NOMO-1 (cell line): ENCODE results near the gene LGALS9.
"Not testable (repeated sequence)": the region's sequence is repeated elsewhere in the genome, so short reads cannot be mapped to it uniquely, and the experiment has no call there.

Source experiments
- DNase-seq, 2 experiments: peaks; one replicate each; lab custom pipeline; 2025; ENCODE audit not compliant: unreplicated experiment in 2 of 2; lab: John Stamatoyannopoulos, UW

LGALS9 gene

DNA sequence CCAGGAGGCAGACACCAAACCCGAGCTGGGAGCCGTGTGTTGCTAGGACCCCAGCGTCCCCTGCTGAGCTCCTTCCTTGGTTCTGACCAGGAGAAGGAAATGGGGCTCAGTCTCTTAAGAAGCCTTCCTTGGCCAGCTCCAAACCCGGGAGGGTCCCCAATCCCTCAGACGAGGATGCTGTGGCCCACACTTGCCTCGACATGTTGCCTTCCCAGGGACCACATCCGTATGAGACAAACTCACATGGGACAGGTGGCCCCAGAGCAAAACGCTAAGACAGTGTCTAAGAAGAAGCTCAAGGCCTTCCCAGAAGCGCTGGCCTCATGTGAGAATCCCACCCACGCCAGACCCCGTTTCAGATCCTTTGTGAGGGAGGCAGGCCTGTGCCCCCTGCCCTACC is 19.8 kb downstream of the LGALS9 start:
- no peak for DNase-seq

DNA sequence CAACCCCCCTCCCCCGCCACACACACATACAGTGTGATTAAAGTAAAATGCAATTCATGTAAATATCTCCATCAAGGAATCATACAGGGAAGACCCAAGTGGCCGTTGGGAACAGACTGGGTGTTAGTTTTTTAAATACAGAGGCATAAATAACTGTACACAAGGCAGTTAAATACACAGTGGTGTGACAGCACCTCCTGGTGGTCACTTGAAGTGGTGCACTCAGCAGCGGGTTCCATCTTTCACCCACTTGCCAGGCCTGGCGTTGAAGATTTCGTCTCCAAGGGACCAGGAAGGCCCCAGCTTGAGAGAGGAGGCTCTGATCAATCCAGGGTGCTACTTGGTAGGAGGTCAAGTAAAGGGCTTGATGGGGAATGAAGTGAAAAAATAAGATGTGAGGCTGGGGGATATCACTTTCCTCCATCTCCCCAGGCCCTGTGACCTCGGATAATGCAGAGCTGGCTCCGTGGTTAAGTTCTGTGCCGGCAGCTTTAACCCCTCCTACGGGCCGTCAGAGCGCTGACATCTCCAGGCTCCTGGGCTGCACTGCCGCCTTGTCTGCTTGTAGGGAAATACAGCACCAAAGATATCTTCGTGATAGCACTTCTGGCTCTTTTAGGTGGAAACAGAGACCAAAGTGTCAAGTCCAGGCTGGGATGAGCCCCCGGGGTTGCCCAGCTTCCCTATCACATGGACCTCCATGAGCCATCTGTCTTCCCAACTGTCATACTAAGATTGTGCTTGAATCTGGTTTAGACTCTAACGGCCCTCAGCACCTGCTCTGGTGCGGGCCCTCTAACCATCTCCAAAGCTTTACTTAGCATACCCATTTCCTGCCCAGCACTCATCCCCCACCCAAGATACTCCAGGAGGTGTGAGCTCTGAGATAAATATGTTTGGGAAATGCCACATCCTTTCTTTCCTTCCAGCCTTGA is 20.7 kb downstream of the LGALS9 start:
- peak in 1 of 2 experiments; percentile 1 for DNase-seq

GRCh38 chr17:27653449-27653971 is 22.5 kb downstream of the LGALS9 start:
- DNase-seq: not testable (repeated sequence)

DNA sequence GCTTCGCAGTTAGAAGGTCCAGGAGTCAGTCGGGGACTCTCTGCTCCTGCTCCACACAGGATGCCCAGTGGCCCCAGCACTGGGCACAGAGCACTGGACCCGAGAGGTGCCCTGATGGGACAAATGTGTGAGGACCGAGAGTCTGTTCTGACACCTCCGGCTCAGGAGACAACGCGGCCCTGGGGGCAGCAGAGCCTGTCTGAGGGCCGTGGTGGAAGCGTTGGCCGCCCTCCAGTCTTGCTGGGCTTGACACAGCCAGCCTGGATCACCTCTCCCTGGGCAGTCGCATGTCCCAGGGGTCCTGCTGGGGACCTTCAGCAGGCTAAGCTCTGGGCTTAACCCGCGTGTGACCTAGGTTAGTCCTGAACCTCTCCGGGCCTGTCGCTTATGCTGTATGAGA is 23.1 kb downstream of the LGALS9 start:
- no peak for DNase-seq

- DNase-seq: peak; percentile 65 to 78
Observed at GRCh38 chr17:27654654-27655524, 23.9 kb downstream of the LGALS9 start.

- not testable (repeated sequence) for DNase-seq
Observed at GRCh38 chr17:27655525-27656111, 24.6 kb downstream of the LGALS9 start.

GRCh38 chr17:27656620-27657019 is 25.6 kb downstream of the LGALS9 start:
- DNase-seq: not testable (repeated sequence)

DNA sequence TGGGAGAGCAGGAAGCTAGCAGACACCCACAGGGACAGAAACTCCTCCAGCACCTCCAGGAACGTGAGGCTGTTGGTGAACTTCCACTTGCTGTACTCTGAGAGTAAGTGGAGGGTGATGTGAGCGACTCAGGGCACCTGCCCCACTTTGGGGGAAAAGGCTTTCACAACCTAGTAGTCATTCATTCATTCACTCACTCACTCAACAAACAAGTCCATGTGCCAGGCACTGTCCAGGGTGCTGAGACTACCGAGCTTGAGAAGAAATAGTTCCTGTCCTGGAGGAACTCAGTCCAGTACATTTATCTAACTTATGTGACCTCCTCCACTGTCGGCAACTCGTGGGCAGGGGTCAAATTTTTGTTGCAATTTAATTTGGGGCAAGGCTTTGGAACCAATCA is 26.6 kb downstream of the LGALS9 start:
- DNase-seq: peak in 1 of 2 experiments; percentile 3

DNA sequence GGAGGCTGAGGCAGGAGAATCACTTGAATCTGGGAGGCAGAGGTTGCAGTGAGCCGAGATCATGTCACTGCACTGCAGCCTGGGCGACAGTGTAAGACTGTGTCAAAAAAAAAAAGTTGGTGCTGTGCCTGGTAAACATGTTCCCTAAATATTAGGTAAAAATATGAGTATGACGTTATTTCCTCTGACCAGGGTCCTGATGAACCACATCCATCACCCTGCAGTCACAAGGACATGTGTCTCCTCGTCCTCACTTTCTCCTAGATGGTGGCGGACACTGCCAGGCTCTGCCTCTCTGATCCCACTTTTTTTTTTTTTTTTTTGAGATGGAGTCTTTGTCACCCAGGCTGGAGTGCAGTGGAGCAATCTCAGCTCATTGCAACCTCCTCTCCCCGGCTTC is 28.7 kb downstream of the LGALS9 start:
- DNase-seq: no peak

- no peak for DNase-seq
Observed at GRCh38 chr17:27660436-27660835, 29.4 kb downstream of the LGALS9 start.

- DNase-seq: no peak
Observed at GRCh38 chr17:27663936-27664605, 33.1 kb downstream of the LGALS9 start.

DNA sequence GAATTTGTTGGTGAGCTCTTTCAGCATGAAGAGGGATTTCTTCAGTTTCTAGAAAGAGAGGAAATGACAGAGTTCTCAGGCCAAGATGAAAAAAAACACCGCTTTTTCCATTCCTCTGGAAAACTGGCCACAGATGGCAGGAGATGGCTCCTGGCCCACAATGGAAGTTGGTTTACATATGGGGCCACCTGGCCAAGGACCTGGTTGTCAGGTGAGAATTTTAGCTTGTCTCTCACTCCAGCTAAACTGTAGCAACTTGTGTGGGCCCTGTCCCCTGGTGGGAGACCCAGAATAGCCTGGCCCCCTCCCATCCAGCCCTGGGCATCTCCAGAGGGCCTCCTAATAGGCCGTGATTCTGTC is 33.6 kb downstream of the LGALS9 start:
- no peak for DNase-seq

DNA sequence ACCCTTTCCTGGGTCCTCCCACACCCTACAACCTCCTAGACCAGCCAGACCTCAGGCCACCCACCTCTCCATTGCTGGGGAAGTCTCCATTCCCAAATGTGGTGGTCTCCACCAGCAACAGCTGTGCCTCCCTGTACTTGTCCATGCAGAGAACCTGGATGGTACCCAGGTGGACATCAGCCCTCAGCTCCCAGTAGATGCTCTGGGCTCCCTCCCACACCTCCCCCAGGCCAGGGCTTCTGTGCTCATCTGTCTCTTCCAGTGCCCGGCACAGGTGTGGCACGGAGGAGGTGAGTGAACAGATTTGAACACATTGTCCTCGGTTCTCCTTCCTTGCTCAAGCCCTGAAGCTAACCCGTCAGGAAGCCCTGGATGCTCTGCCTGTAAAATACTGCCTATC is 34.6 kb downstream of the LGALS9 start:
- no peak for DNase-seq

DNA sequence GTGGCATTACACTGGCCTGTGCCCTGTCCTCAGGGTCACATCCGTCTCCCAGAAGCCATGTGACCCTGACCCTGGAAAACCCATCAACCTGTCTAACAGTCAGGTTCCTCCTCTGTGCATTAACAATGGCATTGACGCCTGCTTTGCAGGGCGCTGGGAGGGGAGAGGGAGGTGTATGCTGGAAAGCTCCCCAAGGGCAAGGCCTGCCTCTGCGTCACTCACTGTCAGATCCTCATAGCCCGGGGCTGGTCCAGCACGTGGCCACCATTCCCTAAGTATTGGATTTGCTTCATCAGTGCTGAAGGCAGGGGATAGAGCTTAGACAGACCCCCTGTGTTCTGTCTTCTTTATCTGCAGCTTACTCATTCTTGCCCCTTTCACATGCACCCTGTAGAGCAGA is 35.3 kb downstream of the LGALS9 start:
- not testable (repeated sequence) for DNase-seq

GRCh38 chr17:27666831-27667560 is 36.0 kb downstream of the LGALS9 start:
- DNase-seq: no peak

DNA sequence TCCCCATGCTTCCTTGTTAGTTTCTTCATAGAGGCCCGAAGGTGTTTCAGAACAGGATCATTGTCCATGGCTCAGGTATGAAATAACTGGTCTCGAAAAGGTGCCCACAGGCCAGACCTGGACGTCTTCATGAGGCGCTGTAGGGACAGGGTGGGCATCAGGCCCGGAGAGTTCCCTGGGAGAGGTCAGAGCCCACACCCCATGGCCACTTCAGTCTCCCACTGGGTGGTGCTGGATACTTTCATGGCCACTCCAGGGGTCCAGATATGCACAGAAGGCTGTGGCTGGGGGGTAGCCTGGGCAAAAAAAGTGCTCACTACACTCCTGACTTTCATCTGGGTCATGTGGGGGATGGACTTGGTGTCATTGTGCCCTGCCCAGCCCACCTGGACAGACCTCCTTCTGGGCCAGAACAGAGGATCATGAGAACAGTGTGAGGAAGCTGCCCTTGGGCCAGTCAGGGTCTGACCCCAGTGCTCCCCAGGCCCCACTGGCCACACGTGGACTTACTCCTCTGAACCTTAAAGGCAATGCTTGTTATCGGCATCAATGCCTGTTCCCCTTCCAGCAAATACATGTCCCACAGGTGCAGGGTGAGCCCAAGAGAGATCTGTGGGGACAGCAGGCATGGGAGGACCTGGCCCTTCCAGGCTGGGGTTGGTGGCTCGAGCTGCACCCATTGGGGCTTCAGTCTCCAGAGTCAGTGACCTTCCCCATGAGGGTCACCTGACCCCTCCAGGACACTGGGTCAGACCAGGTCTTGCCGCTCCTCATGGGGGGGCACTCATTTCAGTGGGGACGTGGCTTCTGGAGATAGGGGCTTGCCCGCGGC is 36.9 kb downstream of the LGALS9 start:
- DNase-seq: no peak

DNA sequence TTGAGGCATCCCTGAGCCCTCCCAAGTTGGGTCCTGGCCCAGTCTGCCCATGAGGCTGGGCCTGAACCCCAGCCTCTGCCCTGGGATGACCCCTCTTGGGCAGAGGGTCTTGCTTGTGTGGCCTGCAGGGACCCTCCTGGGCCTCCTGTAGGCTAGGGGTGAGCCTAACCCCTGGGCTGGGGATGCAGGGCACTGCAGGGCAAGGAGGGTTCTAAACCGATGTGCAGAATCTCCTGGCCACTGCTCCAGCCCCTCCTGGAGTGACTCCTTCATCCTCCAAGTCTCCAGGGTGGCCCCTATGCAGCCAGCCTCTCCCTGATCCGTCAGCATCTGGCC is 37.5 kb downstream of the LGALS9 start:
- DNase-seq: no peak

DNA sequence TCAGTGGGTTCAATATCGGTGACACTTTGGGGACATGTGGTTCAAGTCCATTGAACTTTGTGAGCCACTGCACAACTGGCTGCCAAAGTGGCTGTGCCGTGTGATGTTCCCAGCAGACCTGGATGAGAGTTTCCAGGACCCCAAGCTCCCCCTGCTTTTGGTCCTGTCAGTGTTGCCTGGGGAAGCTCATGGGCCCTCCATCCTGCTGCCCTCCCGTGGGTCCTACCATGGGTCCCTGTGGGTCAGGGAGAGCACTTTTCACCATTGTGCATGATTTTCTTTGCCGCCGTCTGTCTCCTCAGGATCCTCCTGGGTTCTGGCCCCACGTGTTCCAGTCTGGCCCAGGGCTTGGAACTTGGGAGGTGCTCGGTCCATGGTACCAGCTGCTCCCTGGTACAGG is 38.1 kb downstream of the LGALS9 start:
- no peak for DNase-seq

DNA sequence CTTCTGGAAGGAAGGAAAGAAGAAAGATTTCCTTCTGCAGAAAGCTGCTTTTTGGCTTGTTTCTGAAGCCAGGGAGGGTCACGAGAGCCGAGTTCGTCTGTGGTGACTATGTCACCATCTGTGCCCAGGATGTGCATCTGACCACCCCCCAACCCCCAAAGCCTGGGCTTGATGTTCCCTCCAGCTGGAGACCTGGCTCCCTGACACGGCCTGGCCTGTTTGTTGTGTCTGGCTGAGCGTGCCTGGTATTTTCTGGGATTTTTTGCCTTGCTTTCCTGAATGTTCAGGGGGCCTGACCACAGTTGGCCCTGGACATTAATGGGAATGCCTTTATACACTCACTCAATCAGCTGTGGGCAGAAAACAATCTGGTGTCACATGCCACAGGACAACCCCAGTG is 38.9 kb downstream of the LGALS9 start:
- DNase-seq: no peak
